ENCODE results near the gene DENND1A.

DENND1A gene

GRCh38 chr9:123643518-123643917, 286.4 kb downstream of the DENND1A start:
- Histone ChIP-seq H3K9me3 (ENCODE audit: insufficient read depth, low read depth, low read length) (no peaks in the 10 kb centered on the region), H3K27me3 (ENCODE audit: insufficient read depth, low read length, poor library complexity, severe bottlenecking) (peaks cover 66% of the 10 kb centered on the region), H3K36me3 (ENCODE audit: insufficient read depth, low read length) (no peaks in the 10 kb centered on the region), H3K4me3 (ENCODE audit: low read length, poor library complexity, severe bottlenecking) (no peak overlapping the region), H3K79me2 (ENCODE audit: insufficient read depth, low read length) (no peaks in the 10 kb centered on the region), H3K9me2 (replicated peaks; ENCODE audit: low read depth, low read length) (no peaks in the 10 kb centered on the region), H3K4me1 (ENCODE audit: insufficient read depth, low read length, poor library complexity, severe bottlenecking) (no peaks in the 10 kb centered on the region), H4K20me1 (ENCODE audit: insufficient read depth, low read length, poor library complexity, severe bottlenecking) (peaks cover 4% of the 10 kb centered on the region), H3K9ac (ENCODE audit: low read depth, low read length, poor library complexity, severe bottlenecking) (no peak overlapping the region), H3F3A (ENCODE audit: low read depth) (no peaks in the 10 kb centered on the region), H2AFZ (ENCODE audit: low read length) (no peak overlapping the region), H3K4me2 (ENCODE audit: low read depth, low read length, poor library complexity, severe bottlenecking) (no peak overlapping the region)
- TF ChIP-seq, protein P1, sequence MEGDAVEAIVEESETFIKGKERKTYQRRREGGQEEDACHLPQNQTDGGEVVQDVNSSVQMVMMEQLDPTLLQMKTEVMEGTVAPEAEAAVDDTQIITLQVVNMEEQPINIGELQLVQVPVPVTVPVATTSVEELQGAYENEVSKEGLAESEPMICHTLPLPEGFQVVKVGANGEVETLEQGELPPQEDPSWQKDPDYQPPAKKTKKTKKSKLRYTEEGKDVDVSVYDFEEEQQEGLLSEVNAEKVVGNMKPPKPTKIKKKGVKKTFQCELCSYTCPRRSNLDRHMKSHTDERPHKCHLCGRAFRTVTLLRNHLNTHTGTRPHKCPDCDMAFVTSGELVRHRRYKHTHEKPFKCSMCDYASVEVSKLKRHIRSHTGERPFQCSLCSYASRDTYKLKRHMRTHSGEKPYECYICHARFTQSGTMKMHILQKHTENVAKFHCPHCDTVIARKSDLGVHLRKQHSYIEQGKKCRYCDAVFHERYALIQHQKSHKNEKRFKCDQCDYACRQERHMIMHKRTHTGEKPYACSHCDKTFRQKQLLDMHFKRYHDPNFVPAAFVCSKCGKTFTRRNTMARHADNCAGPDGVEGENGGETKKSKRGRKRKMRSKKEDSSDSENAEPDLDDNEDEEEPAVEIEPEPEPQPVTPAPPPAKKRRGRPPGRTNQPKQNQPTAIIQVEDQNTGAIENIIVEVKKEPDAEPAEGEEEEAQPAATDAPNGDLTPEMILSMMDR (conservative IDR thresholded peaks at IDR 0.05; ENCODE audit: low read length), result no peak
- TF ChIP-seq EZH2phosphoT487 (IDR thresholded peaks at IDR 0.05; ENCODE audit: borderline replicate concordance), result no peak

DNA sequence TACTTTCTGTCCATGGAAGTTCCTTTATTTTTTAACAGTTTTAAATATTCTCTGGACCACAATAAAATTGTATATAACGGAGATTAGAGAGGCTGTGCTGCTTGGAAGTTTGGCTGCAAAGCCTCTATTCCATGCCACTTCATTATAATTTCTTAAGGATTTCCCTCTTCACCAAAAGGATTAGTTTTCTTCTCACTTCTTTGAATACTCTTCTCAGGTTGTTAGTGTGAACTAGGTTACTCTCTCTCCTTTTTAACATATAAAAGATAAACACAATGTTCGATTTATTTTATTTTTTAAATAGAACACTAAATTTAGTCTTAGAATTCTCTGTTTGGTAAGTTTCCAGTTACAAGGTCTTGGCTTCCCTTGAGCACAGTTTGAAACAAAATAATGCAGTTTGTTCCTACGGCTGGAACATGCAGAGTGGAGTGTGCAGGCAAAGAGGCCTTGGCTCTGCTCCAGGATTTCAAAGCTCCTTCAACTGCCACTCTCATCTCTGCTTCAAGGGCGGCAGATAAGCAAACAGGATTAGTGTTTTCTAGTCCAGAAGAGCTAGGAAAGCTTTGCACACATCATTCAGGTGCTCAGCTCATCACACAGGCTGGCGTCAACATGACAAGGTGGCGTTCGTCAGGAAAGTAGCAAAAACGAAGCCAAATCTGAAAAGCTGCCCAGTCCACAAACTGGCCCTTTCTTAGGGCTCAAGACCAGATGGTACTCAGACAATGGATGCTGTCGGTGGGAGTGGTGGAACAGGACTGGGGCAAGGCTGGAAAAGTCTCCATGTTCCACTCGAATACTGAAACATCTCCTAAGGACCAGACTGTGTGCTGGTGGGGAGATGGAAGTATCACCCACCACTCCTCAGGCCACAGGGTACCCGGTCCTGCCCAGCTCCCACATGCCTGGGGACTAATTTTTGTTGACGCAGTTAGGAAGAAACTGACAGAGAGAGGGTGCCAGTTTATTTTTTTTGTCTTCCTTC, 287.3 kb downstream of the DENND1A start:
- Histone ChIP-seq H3K27me3 (ENCODE audit: insufficient read depth, low read length, poor library complexity, severe bottlenecking) (peaks cover 66% of the 10 kb centered on the region), H3K9me3 (ENCODE audit: insufficient read depth, low read depth, low read length) (no peaks in the 10 kb centered on the region), H3K4me2 (ENCODE audit: low read depth, low read length, poor library complexity, severe bottlenecking) (no peak overlapping the region), H3K9ac (ENCODE audit: low read depth, low read length, poor library complexity, severe bottlenecking) (no peak overlapping the region), H3F3A (ENCODE audit: low read depth) (no peaks in the 10 kb centered on the region), H3K4me3 (ENCODE audit: low read length, poor library complexity, severe bottlenecking) (no peak overlapping the region), H3K79me2 (ENCODE audit: insufficient read depth, low read length) (no peaks in the 10 kb centered on the region), H4K20me1 (ENCODE audit: insufficient read depth, low read length, poor library complexity, severe bottlenecking) (peaks cover 5% of the 10 kb centered on the region), H2AFZ (ENCODE audit: low read length) (no peak overlapping the region), H3K36me3 (ENCODE audit: insufficient read depth, low read length) (no peaks in the 10 kb centered on the region), H3K4me1 (ENCODE audit: insufficient read depth, low read length, poor library complexity, severe bottlenecking) (peaks cover 3% of the 10 kb centered on the region), H3K9me2 (replicated peaks; ENCODE audit: low read depth, low read length) (no peaks in the 10 kb centered on the region)
- TF ChIP-seq, protein P1 (conservative IDR thresholded peaks at IDR 0.05; ENCODE audit: low read length), result no peak
- no peak for TF ChIP-seq EZH2phosphoT487 (IDR thresholded peaks at IDR 0.05; ENCODE audit: borderline replicate concordance)

- Histone ChIP-seq H3K9ac (ENCODE audit: low read depth, low read length, poor library complexity, severe bottlenecking) (no peak overlapping the region), H3K27me3 (ENCODE audit: insufficient read depth, low read length, poor library complexity, severe bottlenecking) (peaks cover 80% of the 10 kb centered on the region), H3K4me1 (ENCODE audit: insufficient read depth, low read length, poor library complexity, severe bottlenecking) (peaks cover 11% of the 10 kb centered on the region), H3K79me2 (ENCODE audit: insufficient read depth, low read length) (no peaks in the 10 kb centered on the region), H3K36me3 (ENCODE audit: insufficient read depth, low read length) (no peaks in the 10 kb centered on the region), H3F3A (ENCODE audit: low read depth) (no peaks in the 10 kb centered on the region), H3K4me2 (ENCODE audit: low read depth, low read length, poor library complexity, severe bottlenecking) (no peak overlapping the region), H2AFZ (ENCODE audit: low read length) (no peak overlapping the region), H4K20me1 (ENCODE audit: insufficient read depth, low read length, poor library complexity, severe bottlenecking) (peaks cover 17% of the 10 kb centered on the region), H3K9me3 (ENCODE audit: insufficient read depth, low read depth, low read length) (no peaks in the 10 kb centered on the region), H3K4me3 (ENCODE audit: low read length, poor library complexity, severe bottlenecking) (no peak overlapping the region), H3K9me2 (replicated peaks; ENCODE audit: low read depth, low read length) (no peaks in the 10 kb centered on the region)
- TF ChIP-seq, protein P1 (conservative IDR thresholded peaks at IDR 0.05; ENCODE audit: low read length), result no peak
- TF ChIP-seq EZH2phosphoT487 (IDR thresholded peaks at IDR 0.05; ENCODE audit: borderline replicate concordance), result no peak
Observed at GRCh38 chr9:123640792-123641222, 289.1 kb downstream of the DENND1A start.
